MM.1S (cell line): ENCODE data around the gene CREB3L1.

ENCODE experiments used
- DNase-seq: peaks from one replicate; pipeline ENCODE4 v3.0.0-alpha.2; 2015
- H2AFZ ChIP-seq: fragments of 300-600 bp; sonication (generic); 2 replicates; pipeline ENCODE4 v1.6.0; 2016; ENCODE audit warnings: antibody characterized with exemption, low read length
- H3F3A ChIP-seq: fragments of 300-600 bp; sonication (generic); 2 replicates; pipeline ENCODE4 v1.6.1; 2016; ENCODE audit warnings: mild to moderate bottlenecking, antibody characterized with exemption, low read length, moderate library complexity, mixed read lengths; ENCODE audit not compliant: insufficient read depth
- H3K27ac ChIP-seq: fragments of 300-600 bp; sonication (generic); 2 replicates; pipeline ENCODE4 v1.5.1; 2016; ENCODE audit warnings: mild to moderate bottlenecking, low read length
- H3K27me3 ChIP-seq: fragments of 300-600 bp; sonication (generic); replicated peaks from 2 replicates; pipeline ENCODE4 v1.6.0; 2016; ENCODE audit warnings: low read length; ENCODE audit not compliant: insufficient read depth
- H3K36me3 ChIP-seq: fragments of 300-600 bp; sonication (generic); replicated peaks from 2 replicates; pipeline ENCODE4 v1.6.1; 2016; ENCODE audit warnings: mild to moderate bottlenecking, low read length, mixed read lengths; ENCODE audit not compliant: insufficient read depth
- H3K4me1 ChIP-seq: fragments of 300-600 bp; sonication (generic); 2 replicates; pipeline ENCODE4 v1.6.1; 2016; ENCODE audit warnings: low read length, mixed read lengths
- H3K4me2 ChIP-seq: fragments of 300-600 bp; sonication (generic); 2 replicates; pipeline ENCODE4 v1.6.0; 2016; ENCODE audit warnings: low read depth, low read length
- H3K4me3 ChIP-seq: fragments of 300-600 bp; sonication (generic); 2 replicates; pipeline ENCODE4 v1.5.1; 2016; ENCODE audit warnings: low read length, mixed read lengths
- H3K79me2 ChIP-seq: fragments of 300-600 bp; sonication (generic); 2 replicates; pipeline ENCODE4 v1.6.1; 2016; ENCODE audit warnings: mixed run types, low read length, mixed read lengths
- H3K9ac ChIP-seq: fragments of 300-600 bp; sonication (generic); 2 replicates; pipeline ENCODE4 v1.6.1; 2016; ENCODE audit warnings: low read length, mixed read lengths
- H3K9me2 ChIP-seq: fragments of 300-600 bp; sonication (generic); replicated peaks from 2 replicates; pipeline ENCODE4 v1.6.1; 2016; ENCODE audit warnings: mild to moderate bottlenecking, low read length, mixed read lengths; ENCODE audit not compliant: insufficient read depth
- H3K9me3 ChIP-seq: fragments of 300-600 bp; sonication (generic); replicated peaks from 2 replicates; pipeline ENCODE4 v1.6.1; 2016; ENCODE audit warnings: mild to moderate bottlenecking, low read length, mixed read lengths; ENCODE audit not compliant: insufficient read depth
- H4K20me1 ChIP-seq: fragments of 300-600 bp; sonication (generic); 2 replicates; pipeline ENCODE4 v1.6.1; 2016; ENCODE audit warnings: mild to moderate bottlenecking, low read length, moderate library complexity, mixed read lengths; ENCODE audit not compliant: insufficient read depth
- EZH2 ChIP-seq: fragments of 300-600 bp; sonication (generic); optimal IDR thresholded peaks from 2 replicates; pipeline ENCODE3; 2017; ENCODE audit warnings: low read depth, mild to moderate bottlenecking, antibody characterized with exemption, low read length, mixed read lengths
- EZH2phosphoT487 ChIP-seq: fragments of 300-600 bp; sonication (generic); IDR thresholded peaks from 2 replicates; pipeline ENCODE4 v1.6.1; 2018; ENCODE audit warnings: antibody characterized with exemption, low read length
- TF ChIP-seq, protein P1 (sequence below): fragments of 300-600 bp; sonication (generic); IDR thresholded peaks from 2 replicates; pipeline ENCODE4 v1.5.1; 2016; ENCODE audit warnings: antibody characterized with exemption, low read length, mixed read lengths

CREB3L1 gene

DNA sequence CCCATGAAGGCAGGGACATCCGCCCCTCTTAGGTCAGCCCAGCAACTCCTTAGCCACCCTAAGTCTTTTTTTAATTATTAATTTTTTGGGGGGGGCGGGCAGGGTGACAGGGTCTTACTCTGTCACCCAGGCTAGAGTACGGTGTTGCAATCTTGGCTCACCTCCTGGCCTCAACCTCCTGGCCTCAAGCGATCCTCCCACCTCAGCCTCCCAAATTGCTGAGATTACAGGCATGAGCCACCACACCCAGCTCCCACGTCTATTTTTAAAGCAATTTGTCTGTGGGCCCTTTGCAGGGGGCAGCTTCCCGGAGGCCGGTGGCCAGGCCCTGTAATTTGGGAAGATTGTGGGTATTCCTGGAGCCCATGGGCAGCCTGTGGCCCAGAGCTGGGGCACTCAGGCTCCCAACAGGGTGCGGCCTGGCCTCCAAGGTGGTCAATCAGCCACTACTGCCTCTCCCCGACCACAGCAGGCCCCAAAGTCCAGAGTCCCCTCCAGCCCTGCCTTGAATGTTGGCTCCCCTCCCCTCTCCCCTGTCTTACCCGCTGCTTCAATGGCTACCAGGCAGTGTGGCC, 27.2 kb downstream of the CREB3L1 start:
- H3K4me2 ChIP-seq = no peak overlapping the region
- H2AFZ ChIP-seq = no peak overlapping the region

DNA sequence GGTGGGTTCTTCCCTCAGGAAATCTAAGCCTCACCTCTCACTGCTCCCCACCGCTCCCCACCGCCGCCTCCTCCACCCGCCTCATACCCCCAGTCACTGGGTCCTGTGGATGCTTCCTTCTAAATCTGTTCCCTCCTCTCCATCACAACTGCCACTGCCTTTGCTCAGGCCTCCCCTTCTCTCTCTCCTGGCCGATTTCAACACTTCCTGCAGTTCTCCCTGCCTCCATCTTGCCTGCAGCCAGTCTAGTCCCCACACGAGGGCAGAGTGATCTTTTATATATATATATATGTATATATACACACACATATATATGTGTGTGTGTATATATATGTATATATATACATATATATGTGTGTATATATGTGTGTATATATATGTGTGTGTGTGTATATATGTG, 27.8 kb downstream of the CREB3L1 start:
- H3K9me3 ChIP-seq = no peaks in the 10 kb centered on the region
- TF ChIP-seq EZH2 = no peak
- no peak for TF ChIP-seq EZH2phosphoT487
- TF ChIP-seq, protein P1, sequence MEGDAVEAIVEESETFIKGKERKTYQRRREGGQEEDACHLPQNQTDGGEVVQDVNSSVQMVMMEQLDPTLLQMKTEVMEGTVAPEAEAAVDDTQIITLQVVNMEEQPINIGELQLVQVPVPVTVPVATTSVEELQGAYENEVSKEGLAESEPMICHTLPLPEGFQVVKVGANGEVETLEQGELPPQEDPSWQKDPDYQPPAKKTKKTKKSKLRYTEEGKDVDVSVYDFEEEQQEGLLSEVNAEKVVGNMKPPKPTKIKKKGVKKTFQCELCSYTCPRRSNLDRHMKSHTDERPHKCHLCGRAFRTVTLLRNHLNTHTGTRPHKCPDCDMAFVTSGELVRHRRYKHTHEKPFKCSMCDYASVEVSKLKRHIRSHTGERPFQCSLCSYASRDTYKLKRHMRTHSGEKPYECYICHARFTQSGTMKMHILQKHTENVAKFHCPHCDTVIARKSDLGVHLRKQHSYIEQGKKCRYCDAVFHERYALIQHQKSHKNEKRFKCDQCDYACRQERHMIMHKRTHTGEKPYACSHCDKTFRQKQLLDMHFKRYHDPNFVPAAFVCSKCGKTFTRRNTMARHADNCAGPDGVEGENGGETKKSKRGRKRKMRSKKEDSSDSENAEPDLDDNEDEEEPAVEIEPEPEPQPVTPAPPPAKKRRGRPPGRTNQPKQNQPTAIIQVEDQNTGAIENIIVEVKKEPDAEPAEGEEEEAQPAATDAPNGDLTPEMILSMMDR = no peak
- no peaks in the 10 kb centered on the region; the same call in 1 of the 2 replicates for H3K27me3 ChIP-seq
- H3K9ac ChIP-seq = no peak overlapping the region
- H3K27ac ChIP-seq = no peak overlapping the region
- H2AFZ ChIP-seq = no peak overlapping the region
- peaks cover under 1% of the 10 kb centered on the region; the same call in 1 of the 2 replicates for H3K4me1 ChIP-seq
- no peak overlapping the region for H3K4me2 ChIP-seq
- H3K79me2 ChIP-seq = no peaks in the 10 kb centered on the region
- no peaks in the 10 kb centered on the region for H4K20me1 ChIP-seq
- H3K36me3 ChIP-seq = no peaks in the 10 kb centered on the region
- no peak for DNase-seq
- no peaks in the 10 kb centered on the region for H3K9me2 ChIP-seq
- H3F3A ChIP-seq = 0 out of 2 replicates have a peak, but pooled peaks cover 4% of the 10 kb centered on the region
- no peak overlapping the region for H3K4me3 ChIP-seq

More for the DNA sequence above, 27.2 kb downstream of the CREB3L1 start:
- H3K36me3 ChIP-seq = no peaks in the 10 kb centered on the region
- DNase-seq = no peak
- no peak overlapping the region for H3K27ac ChIP-seq
- H3F3A ChIP-seq = 0 out of 2 replicates have a peak, but pooled peaks cover 4% of the 10 kb centered on the region
- no peaks in the 10 kb centered on the region; the same call in 1 of the 2 replicates for H3K27me3 ChIP-seq
- H4K20me1 ChIP-seq = no peaks in the 10 kb centered on the region
- TF ChIP-seq, protein P1 = no peak
- no peaks in the 10 kb centered on the region for H3K9me3 ChIP-seq
- H3K4me1 ChIP-seq = peaks cover 4% of the 10 kb centered on the region
- H3K4me3 ChIP-seq = no peak overlapping the region
- no peaks in the 10 kb centered on the region for H3K79me2 ChIP-seq
- no peaks in the 10 kb centered on the region for H3K9me2 ChIP-seq
- H3K9ac ChIP-seq = no peak overlapping the region

DNA sequence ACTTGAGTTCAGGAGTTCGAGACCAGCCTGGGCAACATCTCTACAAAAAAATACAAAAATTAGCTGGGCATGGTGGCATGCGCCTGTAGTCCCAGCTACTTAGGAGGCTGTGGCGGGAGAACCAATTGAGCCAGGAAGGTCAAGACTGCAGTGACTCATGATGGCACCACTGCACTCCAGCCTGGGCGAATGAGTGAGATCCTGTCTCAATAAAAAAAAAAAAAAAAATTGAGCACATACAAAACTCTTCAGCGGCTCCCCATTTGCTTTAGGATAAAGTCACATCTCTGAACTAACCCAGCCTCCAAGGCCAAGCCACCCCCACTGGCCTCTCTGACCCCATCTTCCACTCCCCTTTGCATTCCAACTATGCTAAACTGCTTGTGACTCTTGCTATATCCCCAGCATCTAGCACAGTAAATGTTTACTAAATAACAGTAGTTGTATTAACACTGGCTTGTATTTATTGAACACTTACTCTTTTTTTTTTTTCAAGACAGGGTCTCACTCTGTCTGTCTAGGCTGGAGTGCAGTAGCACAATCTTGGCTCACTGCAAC, 28.9 kb downstream of the CREB3L1 start:
- Histone ChIP-seq H3K9me2 (no peaks in the 10 kb centered on the region), H3K4me1 (no peaks in the 10 kb centered on the region; the same call in 1 of the 2 replicates), H2AFZ (no peak overlapping the region), H3K4me2 (no peak overlapping the region), H3K9ac (no peak overlapping the region), H3K36me3 (no peaks in the 10 kb centered on the region), H3K27me3 (no peaks in the 10 kb centered on the region; the same call in 1 of the 2 replicates), H3K4me3 (no peak overlapping the region), H3K79me2 (no peaks in the 10 kb centered on the region), H3K9me3 (no peaks in the 10 kb centered on the region), H3F3A (0 out of 2 replicates have a peak, but pooled peaks cover 4% of the 10 kb centered on the region), H4K20me1 (no peaks in the 10 kb centered on the region), H3K27ac (no peak overlapping the region)
- TF ChIP-seq EZH2phosphoT487 (no peak), EZH2 (no peak)
- TF ChIP-seq, protein P1 = no peak
- no peak for DNase-seq
